Left lung (tissue), 10 donors: ENCODE data around the gene RPP14. TPM values are rescaled to one million over a fixed set of nuclear protein-coding genes. Genes with fewer than 3 reads are reported as not detected.
"Not testable (repeated sequence)": the region's sequence is repeated elsewhere in the genome, so short reads cannot be mapped to it uniquely, and the experiment has no call there.

Experiments
- ATAC-seq: fragments of 200-7000 bp; cut with Tn5 transposase; one replicate; pipeline ENCODE4 v1.9.1; 2020; ENCODE audit warnings: moderate library complexity
- DNase-seq, 4 donors: peaks; one replicate each; pipeline ENCODE4 v3.0.0-alpha.2; 2013 to 2020
- H3K27ac ChIP-seq, 2 donors: fragments of 200-600 bp; sonication (generic) in 1 of 2; one replicate each; pipeline versions ENCODE4 v1.5.0 to v1.8.0; 2020 to 2021
- H3K27me3 ChIP-seq, 2 donors: fragments of 200-600 bp; sonication (generic) in 1 of 2; one replicate each; pipeline versions ENCODE4 v1.5.0 to v1.8.0; 2020 to 2021
- H3K36me3 ChIP-seq, 2 donors: fragments of 200-600 bp; sonication (generic) in 1 of 2; one replicate each; pipeline versions ENCODE4 v1.5.0 to v1.8.0; 2020 to 2021
- H3K4me1 ChIP-seq, 2 donors: fragments of 200-600 bp; one replicate each; pipeline ENCODE4 v1.8.0; 2021
- H3K4me3 ChIP-seq, 2 donors: fragments of 200-600 bp; sonication (generic) in 1 of 2; one replicate each; pipeline versions ENCODE4 v1.5.0 to v1.8.0; 2020 to 2021; ENCODE audit warnings: mild to moderate bottlenecking in 1 of 2
- H3K9me3 ChIP-seq, 2 donors: fragments of 200-600 bp; sonication (generic) in 1 of 2; one replicate each; pipeline versions ENCODE4 v1.5.0 to v1.8.0; 2020 to 2021
- CTCF ChIP-seq, 2 donors: fragments of 200-600 bp; sonication (generic) in 1 of 2; IDR thresholded peaks; one replicate each; pipeline versions ENCODE4 v1.5.0 to v1.8.0; 2021; ENCODE audit warnings: antibody characterized with exemption in 2 of 2
- intact Hi-C, 2 donors: fragments of 100-400 bp; cut with DNase I; formaldehyde crosslinking; loops; one replicate each; pipeline versions ENCODE4 v1.11.2 to v1.14.2; 2022
- polyA plus RNA-seq, 6 donors: library from polyadenylated mRNA; unstranded; fragments of 120-200 nt; gene quantifications; one replicate each; pipeline ENCODE4 v1.2.1, GENCODE V29; 2013; ENCODE audit not compliant: insufficient read length in 6 of 6
- total RNA-seq, 2 donors: library from RNA; stranded (reverse); fragmentation: NEBNext Ultra II Directional; extraction: Animal tissue kit (Norgen Biotek cat#: 25700); gene quantifications; one replicate each; pipeline ENCODE4 v1.2.1, GENCODE V29; 2021
- donor health status: DM: no; HTN: yes; CAD: no.
- donor health status: DM: no; HTN: no; CAD: no.

RPP14 gene
- total and polyA plus RNA-seq, 8 donors = 12.7 to 21.5 (median 19.1) TPM

DNA sequence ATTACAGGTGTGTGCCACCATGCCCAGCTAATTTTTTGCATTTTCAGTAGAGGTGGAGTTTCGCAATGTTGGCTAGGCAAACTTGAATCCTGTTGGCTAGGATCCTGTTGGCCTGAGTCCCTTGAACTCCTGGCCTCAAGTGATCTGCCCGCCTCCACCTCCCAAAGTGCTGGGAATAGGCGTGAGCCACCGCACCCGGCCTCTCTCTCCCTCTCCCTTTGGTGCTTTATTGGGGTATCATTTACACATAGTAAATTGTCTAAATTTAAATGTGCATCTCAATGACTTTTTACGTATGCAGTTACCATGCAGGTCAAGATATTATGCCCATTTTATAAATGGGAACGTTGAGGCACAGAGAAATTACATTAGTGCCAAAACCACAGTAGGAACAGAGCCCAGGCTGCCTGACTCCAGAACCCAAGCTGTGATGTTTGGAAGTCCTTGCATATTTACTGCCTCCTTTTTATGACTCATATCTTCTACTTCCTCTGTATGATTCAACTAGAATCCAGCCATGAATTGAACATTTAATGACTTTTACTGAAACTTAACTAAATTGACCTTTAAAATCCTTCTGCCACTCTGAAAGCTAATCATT is 34.0 kb upstream of the RPP14 start:
- peak overlapping the region; percentile 19 to 29 for H3K27ac ChIP-seq
- ATAC-seq (peak; percentile 82), DNase-seq (no peak)
- no peak overlapping the region for H3K4me3 ChIP-seq
- H3K9me3 ChIP-seq = no peaks in the 10 kb centered on the region
- peaks cover 0 to 31% of the 10 kb centered on the region in 2 donors for H3K36me3 ChIP-seq
- H3K4me1 ChIP-seq = peaks cover 0 to 17% of the 10 kb centered on the region in 2 donors
- H3K27me3 ChIP-seq = no peaks in the 10 kb centered on the region
- no peak for TF ChIP-seq CTCF (IDR thresholded peaks at IDR 0.05)
- intact Hi-C loops = no loop called here

- no peak overlapping the region for H3K27ac ChIP-seq
- TF ChIP-seq CTCF (IDR thresholded peaks at IDR 0.05) = no peak
- H3K4me3 ChIP-seq = no peak overlapping the region
- peaks cover 0 to 17% of the 10 kb centered on the region in 2 donors for H3K4me1 ChIP-seq
- H3K9me3 ChIP-seq = no peaks in the 10 kb centered on the region
- DNase-seq (no peak), ATAC-seq (no peak)
- no peaks in the 10 kb centered on the region for H3K27me3 ChIP-seq
- H3K36me3 ChIP-seq = peaks cover 0 to 23% of the 10 kb centered on the region in 2 donors
- intact Hi-C loops = no loop called here
These were observed 33.2 kb upstream of the RPP14 start for GRCh38 chr3:58272891-58273290.

GRCh38 chr3:58273362-58273761 is 32.7 kb upstream of the RPP14 start:
- H3K4me3 ChIP-seq, H3K27ac ChIP-seq, ATAC-seq, H3K9me3 ChIP-seq, H3K27me3 ChIP-seq, DNase-seq, intact Hi-C loops: not testable (repeated sequence)
- Histone ChIP-seq H3K36me3 (peaks cover 0 to 23% of the 10 kb centered on the region in 2 donors), H3K4me1 (peaks cover 0 to 17% of the 10 kb centered on the region in 2 donors)

- peaks cover 0 to 18% of the 10 kb centered on the region in 2 donors for H3K36me3 ChIP-seq
- intact Hi-C loops = no loop called here
- DNase-seq (no peak), ATAC-seq (no peak)
- peaks cover 0 to 17% of the 10 kb centered on the region in 2 donors for H3K4me1 ChIP-seq
- H3K27me3 ChIP-seq = no peaks in the 10 kb centered on the region
- H3K9me3 ChIP-seq = no peaks in the 10 kb centered on the region
- H3K27ac ChIP-seq = peak overlapping the region in 1 of 2 donors; percentile 1
- TF ChIP-seq CTCF (IDR thresholded peaks at IDR 0.05) = no peak
- no peak overlapping the region for H3K4me3 ChIP-seq
These were observed 31.9 kb upstream of the RPP14 start for GRCh38 chr3:58274027-58274614.

- no peak for ATAC-seq
- no peaks in the 10 kb centered on the region for H3K9me3 ChIP-seq
- no peak for TF ChIP-seq CTCF (IDR thresholded peaks at IDR 0.05)
- H3K27me3 ChIP-seq = no peaks in the 10 kb centered on the region
- no peak for DNase-seq
- H3K4me3 ChIP-seq = no peak overlapping the region
- H3K27ac ChIP-seq = no peak overlapping the region
- H3K36me3 ChIP-seq = peaks cover 0 to 33% of the 10 kb centered on the region in 2 donors
- intact Hi-C loops = no loop called here
- no peaks in the 10 kb centered on the region for H3K4me1 ChIP-seq
These were observed 25.0 kb upstream of the RPP14 start for GRCh38 chr3:58281069-58281468.
